Pulmonary artery endothelial cell (primary cell): Measurements from ENCODE around the gene ASPN. TPM values are rescaled to one million over a fixed set of nuclear protein-coding genes. Genes with fewer than 3 reads are reported as not detected.

ENCODE experiments used
- DNase-seq: peaks from one replicate; pipeline ENCODE4 v3.0.0-alpha.2; 2011; ENCODE audit warnings: low read depth, low spot score
- total RNA-seq: library from RNA; depleted of rRNA; stranded (reverse); fragments of >200 nt; gene quantifications from 2 replicates; pipeline ENCODE4 v1.2.3, GENCODE V29; 2014

The ASPN gene
- total RNA-seq, result 0.07 and 0.11 TPM in 2 replicates

DNA sequence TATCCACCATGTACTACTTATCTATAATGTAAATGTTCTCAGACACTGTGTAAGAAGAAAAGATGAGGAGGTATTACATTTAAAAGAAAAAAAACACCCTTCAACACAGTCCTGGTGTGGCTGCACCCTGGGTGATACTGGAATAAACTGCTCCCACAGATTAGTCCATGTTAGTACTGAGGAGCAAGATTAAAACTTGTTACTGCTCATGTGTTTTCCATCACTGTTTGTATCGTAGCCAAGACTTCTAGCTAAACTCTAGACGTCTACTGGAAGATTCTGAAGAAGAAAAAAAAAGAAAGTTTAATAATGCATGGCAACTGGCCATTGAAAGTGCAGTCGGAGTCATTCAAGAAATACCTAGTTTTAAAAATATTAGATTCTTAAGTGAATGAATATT lies at the start of gene ASPN:
ASPN (minus strand) TSS at position 178 of the 400 bp plus-strand sequence.
- no peak for DNase-seq

- DNase-seq, result no peak
These were observed 48.6 kb upstream of the ASPN start for GRCh38 chr9:92530893-92531292.

- DNase-seq, result no peak
These were observed 46.8 kb upstream of the ASPN start for GRCh38 chr9:92529124-92529523.

- DNase-seq, result no peak
These were observed 46.2 kb upstream of the ASPN start for GRCh38 chr9:92528522-92528849.

GRCh38 chr9:92527832-92528521 lies 45.7 kb upstream of the ASPN start:
- no peak for DNase-seq

DNA sequence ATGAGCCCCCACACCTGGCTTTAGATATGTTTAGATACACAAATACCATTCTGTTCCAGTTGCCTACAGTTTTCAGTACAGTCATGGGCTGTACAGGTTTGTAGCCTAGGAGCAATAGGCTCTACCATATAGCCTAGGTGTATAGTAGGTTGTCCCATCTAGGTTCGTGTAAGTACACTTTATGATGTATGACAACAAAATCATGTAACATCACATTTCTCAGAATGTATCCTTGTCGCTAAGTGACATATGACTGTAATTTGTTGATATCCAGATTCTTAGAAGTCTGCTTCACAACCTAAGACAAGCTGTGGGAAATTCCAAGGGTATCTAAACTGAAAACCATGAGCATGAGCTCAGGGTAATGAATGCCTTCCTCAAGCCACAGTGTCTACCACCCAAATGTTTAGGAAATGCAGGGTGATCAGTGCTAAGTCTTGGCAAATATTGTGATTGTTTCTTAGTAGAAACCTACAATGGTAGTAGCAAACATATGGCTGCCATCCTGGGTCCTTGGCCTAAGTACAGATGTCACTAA lies 45.1 kb upstream of the ASPN start:
- no peak for DNase-seq

DNA sequence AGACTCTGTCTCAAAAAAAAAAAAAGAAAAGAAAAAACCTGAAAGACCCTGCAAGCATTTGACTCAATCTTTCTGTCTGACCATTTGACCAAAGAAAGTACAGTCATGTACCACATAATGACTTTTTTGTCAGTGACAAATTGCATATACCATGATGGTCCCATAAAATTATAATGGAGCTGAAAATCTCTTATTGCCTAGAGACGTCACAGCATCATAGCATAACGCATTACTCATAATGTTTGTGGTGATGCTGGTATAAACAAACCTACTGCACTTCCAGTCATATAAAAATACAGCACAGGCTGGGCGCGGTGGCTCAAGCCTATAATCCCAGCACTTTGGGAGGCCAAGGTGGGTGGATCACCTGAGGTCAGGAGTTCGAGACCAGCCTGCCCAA lies 43.0 kb upstream of the ASPN start:
- DNase-seq, result no peak

DNA sequence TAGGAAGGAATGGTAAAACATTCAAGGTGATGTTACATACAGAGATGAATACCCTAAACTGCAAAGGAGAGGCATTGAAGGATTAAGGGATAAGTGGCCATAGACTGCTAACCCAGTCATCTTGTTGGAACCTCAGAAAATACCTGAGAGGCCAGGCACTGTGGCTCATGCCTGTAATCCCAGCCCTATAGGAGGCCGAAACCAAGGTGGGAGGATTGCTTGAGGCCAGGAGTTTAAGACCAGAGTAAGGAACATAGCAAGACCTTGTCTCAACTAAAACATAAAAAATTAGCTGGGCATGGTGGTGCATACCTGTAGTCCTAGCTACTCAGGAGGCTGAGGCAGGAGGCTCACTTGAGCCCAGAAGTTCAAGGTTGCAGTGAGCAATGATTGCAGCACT lies 42.6 kb upstream of the ASPN start:
- DNase-seq, result no peak

DNA sequence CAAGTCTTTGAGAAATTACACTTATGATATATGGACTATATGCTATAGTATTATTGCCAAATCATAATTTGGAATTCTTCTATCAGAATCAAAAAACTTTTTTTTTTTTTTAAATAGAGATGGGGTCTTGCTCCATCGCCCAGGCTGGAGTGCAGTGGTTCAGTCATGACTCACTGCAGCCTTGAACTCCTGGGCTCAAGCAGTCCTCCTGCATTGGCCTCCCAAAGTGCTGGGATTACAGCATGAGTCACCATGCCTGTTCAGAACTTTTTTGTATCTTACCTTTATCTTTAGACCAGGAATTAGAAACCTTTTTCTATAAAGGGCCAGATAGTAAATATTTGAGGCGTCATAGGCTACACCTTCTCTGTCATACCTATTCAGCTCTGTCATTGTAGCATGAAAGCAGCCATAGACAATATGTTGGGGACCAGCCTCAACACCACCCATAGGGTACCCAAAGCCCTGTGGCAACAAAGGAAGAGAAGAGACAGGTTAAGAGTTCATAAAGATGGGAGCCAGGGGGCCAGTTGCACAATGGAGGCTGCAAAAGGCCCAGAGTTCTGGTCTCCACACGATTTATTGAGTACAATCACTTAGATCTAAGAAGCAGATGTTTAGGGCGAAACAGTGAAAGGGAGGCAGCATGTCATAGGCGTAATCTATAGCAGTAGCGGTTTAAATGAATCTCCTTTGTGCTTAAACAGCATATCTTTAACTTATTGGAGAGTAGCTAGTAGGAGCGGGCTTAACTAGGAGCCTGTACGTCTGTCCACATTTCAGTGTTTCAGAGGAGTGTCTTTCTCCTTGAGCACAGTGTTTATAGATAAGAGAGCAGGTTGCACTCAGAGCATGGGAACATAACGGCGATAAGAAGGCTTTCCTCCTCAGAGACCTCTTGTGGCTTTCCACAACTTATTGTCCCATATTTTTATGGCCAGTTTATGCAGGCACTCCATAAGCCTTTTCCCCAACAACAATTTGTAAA lies 41.0 kb upstream of the ASPN start:
- DNase-seq, result no peak

DNA sequence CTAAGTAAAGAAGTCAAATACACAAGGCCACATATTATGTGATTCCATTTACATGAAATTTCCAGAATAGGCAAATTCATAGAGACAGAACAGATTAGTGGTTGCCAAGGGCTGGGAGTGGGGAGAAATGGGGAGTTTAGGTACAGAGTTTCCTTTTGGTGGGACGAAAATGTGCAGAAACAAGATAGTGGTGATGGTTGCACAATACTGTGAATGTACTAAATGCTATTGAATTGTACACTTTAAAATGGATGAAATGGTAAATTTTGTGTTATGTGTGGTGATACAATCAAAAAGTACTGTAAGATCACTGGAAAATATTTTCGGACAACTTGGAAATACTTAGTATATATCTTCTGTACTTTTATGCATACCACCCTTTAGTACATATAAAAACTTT lies 38.5 kb upstream of the ASPN start:
- no peak for DNase-seq

DNA sequence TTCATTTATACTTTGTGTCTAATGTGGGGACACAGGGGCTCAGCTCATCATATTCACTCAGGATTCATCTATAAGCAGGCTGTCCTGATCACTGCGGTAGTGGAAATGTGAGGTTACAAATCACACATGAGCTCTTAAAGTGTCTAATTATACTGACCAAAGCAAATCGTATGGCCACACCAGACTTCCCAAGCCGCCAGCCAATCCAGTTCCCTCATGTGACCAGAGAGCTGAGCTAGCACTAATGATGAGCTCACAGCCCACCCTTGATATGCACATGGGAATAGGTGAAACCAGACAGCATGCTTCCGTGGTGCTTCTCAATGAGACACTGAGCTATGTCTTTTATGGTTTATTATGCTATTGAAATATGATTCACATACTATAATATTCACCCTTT lies 35.9 kb upstream of the ASPN start:
- DNase-seq, result no peak

DNA sequence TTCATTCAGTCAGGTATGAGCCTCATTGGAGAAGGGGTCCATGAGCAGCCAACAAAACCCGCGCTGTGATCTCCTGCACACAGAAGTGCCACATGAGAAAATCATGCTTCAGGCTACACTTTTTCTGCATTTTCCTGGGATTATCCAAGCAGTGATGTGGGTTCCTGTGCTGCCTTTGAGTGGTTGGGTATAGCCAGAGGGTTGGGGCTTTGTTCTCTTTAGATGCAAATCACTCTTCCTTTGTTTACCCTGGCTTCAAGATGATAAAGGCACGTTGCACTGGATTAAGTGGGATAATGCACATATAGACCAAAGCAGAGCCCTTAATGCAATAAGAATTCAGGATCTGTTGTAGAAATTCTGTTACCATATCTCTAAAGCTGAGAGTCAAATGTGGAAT lies 34.7 kb upstream of the ASPN start:
- DNase-seq, result no peak

DNA sequence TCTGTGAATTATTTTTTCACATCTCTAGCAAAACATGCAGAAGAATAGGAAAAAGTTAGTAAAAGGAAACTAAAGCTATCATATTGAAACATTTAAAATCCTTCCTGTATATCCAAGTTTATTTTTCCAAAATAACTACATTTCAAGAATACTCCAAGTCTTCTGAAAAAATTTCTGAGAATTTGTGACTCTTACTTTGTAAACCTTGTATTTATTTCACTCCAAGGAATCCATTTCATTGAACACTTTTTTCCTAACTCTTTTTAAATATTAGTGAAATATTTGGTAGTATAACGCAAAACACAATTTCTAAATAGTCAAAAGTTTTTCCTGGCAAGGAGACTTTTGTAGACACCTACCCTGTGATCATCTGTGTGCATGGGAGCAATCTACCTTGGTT lies 34.2 kb upstream of the ASPN start:
- DNase-seq, result no peak

DNA sequence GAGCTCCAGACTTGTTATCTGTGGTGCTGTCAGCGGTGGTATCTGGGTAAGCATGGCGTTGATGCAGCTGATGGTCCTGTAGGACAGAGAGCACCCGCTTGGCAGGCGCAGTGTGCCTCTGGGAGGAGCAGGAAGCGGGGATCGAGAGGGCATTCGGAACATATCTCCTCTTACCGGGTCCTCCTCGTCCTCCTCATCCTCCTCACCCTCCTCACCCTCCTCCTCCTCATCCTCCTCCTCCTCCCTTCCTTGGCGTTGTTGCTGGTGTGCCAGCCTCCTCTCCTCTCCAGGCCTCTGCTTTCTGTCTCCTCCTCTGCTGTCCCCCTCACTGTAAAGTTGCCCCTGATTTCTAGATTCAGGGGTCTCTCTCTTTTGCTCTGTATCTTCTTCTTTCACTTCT lies 32.3 kb upstream of the ASPN start:
- DNase-seq, result no peak

DNA sequence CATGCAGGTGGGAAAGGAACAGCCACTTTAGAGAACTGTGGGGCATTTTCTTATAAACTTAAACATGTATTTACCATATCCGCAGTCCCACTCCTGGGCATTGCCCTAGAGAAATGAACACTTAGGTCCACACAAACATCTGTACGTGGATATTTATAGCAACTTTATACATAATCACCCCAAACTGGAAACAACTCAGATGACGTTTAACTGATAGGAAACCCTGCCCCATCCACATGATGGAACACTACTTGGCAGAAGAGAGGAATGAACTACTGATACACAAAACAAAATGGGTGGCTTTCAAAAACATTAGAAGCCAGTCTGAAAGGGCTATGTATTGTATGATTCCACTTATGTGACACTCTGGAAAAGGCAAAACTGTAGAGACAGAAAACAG lies 31.0 kb upstream of the ASPN start:
- no peak for DNase-seq

DNA sequence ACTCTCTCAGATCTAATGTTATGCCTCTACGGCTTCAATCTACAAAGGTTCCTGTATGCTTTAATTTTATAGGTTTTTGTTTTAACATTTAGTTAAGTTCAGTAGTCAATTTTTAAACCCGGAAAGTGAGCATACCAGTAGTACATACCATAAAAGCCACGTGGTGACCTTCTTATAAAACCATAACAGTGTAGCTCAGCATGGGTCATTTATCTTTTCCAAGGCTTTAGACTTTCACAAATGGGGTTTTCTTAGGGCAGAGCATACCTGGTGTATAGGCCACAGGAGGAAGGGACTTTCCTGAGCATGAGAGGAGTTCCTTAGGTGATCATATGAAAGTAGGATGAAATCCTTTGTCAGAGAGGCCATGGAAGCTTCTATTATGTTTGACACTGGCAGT lies 30.3 kb upstream of the ASPN start:
- DNase-seq, result no peak

DNA sequence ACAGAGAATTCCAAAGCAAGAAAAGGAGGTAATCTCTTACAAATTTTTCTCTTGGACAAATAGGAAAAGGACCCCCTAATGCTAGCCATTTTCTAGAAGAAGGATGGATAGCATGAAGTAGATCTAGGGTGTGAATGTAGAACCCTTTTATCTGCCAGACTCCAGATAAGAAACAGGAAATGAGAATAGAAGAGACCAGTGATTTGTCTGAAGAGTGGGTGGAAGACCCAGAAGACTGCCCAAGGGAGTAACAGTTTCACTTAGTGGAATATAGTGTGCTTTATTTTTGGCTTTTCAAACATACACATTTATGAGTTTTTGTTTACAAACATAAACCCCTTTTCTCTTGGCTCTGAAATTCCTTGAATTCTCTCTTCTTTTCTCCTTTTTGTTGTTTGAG lies 28.4 kb upstream of the ASPN start:
- no peak for DNase-seq

GRCh38 chr9:92509050-92509449 lies 26.7 kb upstream of the ASPN start:
- no peak for DNase-seq

DNA sequence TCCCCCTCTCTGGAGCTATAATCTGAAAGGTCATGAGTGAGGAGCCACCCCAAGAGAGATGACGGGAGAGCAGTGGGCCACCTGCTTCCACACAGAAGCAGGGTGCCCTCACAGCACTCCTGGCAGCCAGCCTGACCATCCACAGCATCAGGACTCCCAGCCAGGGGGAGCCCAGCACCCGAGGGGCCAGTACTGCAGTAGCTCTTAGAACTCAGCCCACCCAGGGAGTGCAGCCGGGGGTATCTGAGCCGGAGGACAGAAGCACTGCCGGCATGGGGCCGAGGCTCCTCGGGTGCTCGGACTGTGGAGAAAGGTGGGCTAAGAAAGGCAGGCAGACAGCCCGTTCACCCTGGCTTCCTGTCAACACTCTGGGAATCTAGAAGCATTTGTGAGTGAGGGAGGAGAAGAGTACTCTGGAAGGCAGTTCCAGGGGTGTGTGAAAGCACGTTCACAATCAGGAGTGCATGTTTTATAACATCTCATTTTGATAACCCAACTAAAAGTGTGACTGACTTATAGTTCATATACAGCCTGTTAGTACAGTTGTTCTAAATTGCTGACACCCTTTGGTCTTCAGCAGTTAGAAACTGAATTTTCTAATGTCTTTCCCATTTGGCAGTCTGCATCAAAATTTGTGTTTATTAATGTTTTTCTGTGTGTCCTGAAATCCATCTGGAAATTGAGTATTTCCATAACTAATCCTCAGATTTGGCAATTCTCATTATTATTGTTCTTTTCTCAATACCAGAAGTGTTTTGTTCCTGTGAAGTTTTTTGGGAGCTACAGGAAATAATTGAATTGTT lies 25.9 kb upstream of the ASPN start:
- no peak for DNase-seq

DNA sequence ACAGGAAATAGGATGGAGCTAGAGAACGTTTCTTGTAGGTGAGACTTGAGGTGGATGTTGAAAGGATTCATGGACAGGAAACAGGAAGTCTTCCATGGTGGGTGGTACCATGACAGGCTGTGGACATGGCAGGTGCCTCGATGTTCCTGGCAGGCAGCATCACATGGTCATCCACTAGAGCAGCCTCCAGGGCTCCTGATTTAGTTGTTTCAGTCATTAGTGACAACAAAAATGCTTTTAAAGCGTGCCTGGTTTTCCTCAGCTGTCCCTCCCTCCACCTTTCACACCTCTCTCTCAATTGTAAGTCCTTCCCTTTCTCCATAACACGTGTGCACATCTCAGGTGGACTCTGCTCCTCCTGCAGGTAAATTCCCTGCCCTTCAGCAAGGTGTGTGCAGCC lies 25.2 kb upstream of the ASPN start:
- no peak for DNase-seq

DNA sequence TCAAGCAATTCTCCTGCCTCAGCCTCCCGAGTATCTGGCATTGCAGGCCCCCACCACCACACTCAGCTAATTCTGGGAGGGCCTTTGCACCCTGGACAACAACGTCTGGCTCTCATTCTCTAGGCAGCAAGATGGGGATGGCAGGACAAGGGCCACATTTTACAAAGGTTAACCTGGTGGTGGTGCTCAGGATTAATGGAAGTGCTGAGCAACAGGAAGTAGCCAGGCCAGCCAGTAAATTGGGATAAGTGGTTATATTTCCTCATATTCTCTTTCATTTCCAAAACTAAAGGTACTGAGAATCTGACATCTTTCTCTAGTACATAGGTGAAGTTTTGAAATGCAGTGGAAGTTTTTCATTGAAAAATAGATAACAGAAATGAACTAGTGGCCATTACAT lies 24.7 kb upstream of the ASPN start:
- no peak for DNase-seq
